ENCODE results near the gene FES.
"Not testable (repeated sequence)": the region's sequence is repeated elsewhere in the genome, so short reads cannot be mapped to it uniquely, and the experiment has no call there.

The FES gene

DNA sequence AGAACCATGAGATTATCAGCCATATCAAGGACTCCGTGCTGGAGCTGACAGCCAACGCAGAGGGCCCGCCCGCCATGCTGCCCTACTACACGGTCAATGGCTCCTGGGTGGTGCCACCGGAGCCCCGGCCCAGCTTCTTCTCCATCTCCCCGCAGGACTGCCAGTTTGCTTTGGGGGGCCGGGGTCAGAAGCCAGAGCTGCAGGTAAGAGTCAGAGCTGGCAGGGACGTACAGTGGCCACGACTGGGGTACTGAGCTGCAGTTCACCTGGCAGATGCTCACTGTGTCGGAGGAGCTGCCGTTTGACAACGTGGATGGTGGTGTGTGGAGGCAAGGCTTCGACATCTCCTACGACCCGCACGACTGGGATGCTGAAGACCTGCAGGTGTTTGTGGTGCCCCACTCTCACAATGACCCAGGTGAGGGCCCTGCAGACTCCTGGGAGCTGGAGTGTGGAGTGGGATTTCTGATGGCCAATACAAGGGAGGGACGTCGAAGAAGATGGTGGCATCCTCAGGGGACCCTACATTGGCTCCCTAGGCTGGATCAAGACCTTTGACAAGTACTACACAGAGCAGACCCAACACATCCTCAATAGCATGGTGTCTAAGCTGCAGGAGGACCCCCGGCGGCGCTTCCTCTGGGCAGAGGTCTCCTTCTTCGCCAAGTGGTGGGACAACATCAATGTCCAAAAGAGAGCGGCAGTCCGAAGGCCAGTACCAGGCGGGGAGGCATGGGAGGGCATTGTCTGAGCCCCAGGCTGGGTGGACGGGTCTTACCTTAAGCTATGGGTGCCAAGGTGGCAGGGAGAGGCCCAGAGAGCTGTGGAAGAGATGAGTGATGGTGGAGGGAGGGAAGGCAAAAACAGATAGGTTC lies 21.2 kb downstream of the FES start:
- no peaks in the 10 kb centered on the region for H3K27me3 Mint-ChIP-seq
- H3K36me3 Mint-ChIP-seq (ENCODE audit: insufficient read depth): peaks cover 23% of the 10 kb centered on the region
- ATAC-seq (replicated peaks; ENCODE audit: extremely low read depth, poor library complexity, severe bottlenecking): no peak
- H3K9me3 Mint-ChIP-seq: no peaks in the 10 kb centered on the region
- peak overlapping the region; percentile 13 for H3K4me3 Mint-ChIP-seq
- DNase-seq (ENCODE audit: low spot score in 2 of 2): no peak
- peak overlapping the region; percentile 29 for H3K27ac Mint-ChIP-seq (ENCODE audit: low read depth)
- H3K4me1 Mint-ChIP-seq: peaks cover 24% of the 10 kb centered on the region

DNA sequence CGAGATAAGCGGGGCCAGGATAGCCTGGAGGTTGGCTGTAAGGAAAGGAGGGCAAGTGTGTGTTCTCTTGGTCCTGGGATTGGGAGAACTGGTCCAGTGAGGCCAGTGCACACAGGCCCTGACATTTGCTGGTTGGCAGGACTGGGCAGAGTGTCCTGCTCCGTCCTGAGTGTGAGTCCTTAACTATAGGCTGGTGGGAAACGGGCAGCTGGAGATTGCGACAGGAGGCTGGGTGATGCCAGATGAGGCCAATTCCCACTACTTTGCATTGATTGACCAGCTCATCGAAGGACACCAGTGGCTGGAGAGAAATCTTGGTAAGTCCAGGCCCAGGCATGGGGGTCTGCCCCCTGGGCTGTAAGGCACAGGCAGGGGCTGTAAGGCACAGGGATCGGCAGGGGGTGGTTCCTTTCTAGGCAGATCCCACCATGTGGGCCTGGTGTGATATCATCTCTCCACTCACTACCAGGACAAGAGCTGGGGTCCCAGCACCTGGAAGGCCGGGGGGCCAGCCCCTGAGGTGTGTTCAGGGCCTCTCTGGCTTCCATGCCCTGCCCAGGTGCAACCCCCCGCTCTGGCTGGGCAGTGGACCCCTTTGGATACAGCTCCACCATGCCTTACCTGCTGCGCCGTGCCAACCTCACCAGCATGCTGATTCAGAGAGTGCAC lies 22.0 kb downstream of the FES start:
- no peaks in the 10 kb centered on the region for H3K27me3 Mint-ChIP-seq
- H3K9me3 Mint-ChIP-seq: no peaks in the 10 kb centered on the region
- DNase-seq (ENCODE audit: low spot score in 2 of 2) (no peak), ATAC-seq (replicated peaks; ENCODE audit: extremely low read depth, poor library complexity, severe bottlenecking) (no peak)
- peaks cover 21% of the 10 kb centered on the region for H3K4me1 Mint-ChIP-seq
- H3K36me3 Mint-ChIP-seq (ENCODE audit: insufficient read depth): peaks cover 26% of the 10 kb centered on the region
- peak overlapping the region; percentile 29 for H3K27ac Mint-ChIP-seq (ENCODE audit: low read depth)
- H3K4me3 Mint-ChIP-seq: no peak overlapping the region

DNA sequence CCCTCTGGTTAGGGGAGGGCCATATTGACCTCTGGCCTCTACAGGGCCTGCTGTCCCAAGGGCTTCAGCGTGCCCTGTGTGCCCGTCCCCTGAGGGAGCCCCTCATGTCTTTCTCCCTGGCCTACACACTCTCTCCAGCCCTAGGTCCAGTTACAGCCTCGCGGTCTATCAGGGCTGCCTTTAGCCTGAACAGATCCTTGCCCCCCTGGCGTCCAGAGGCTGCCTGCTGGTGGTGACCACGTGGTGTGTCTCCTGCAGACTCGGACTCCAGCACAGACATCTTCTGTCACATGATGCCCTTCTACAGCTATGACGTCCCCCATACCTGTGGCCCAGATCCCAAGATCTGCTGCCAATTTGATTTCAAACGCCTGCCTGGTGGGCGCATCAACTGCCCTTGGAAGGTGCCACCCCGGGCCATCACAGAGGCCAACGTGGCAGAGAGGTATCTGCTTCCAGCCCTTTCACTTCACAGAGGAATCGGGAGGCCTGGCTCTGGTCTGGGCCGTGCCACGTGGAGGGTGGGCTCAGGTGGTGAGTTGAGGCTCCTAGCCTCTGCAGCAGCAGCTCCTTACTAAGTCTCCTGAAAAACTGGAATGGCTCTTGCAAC lies 22.9 kb downstream of the FES start:
- no peak for ATAC-seq (replicated peaks; ENCODE audit: extremely low read depth, poor library complexity, severe bottlenecking)
- H3K4me3 Mint-ChIP-seq: no peak overlapping the region
- no peak for DNase-seq (ENCODE audit: low spot score in 2 of 2)
- no peaks in the 10 kb centered on the region for H3K9me3 Mint-ChIP-seq
- peaks cover 15% of the 10 kb centered on the region for H3K4me1 Mint-ChIP-seq
- H3K27ac Mint-ChIP-seq (ENCODE audit: low read depth): peak overlapping the region; percentile 75
- peaks cover 31% of the 10 kb centered on the region for H3K36me3 Mint-ChIP-seq (ENCODE audit: insufficient read depth)
- H3K27me3 Mint-ChIP-seq: no peaks in the 10 kb centered on the region

DNA sequence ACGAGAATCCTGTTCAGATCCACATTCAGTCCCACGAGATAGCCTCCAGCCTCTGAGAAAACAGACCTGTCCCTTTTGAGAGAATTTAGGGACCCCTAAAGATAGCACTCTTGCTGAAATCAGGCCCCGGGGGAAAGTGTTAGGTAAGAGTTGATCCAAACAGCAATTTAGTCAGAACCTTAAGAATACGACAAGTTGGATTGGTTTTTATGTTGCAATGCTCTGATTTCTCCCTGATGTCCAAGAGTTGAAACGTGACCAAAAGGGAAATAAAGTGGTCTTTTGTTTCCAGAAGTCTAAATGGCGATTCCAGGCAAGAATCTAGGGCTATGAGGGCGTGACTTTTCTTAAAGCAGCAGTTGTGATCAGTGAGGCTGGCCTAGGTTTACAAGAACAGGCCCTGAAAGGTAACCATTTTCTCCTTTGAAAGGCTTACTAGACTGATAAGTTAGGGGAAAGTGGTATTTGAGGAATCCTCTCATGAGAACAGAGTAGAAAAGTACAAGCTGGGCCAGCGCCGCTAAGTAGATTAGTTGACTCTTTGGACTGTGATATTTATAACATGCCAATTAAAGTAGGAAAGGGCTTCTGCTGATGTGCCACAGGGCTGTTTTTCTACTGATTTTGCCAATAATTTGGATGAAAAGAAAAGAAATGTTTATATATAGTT lies 23.7 kb downstream of the FES start:
- peaks cover 15% of the 10 kb centered on the region for H3K4me1 Mint-ChIP-seq
- no peaks in the 10 kb centered on the region for H3K9me3 Mint-ChIP-seq
- no peak overlapping the region for H3K4me3 Mint-ChIP-seq
- no peak for DNase-seq (ENCODE audit: low spot score in 2 of 2)
- ATAC-seq (replicated peaks; ENCODE audit: extremely low read depth, poor library complexity, severe bottlenecking): no peak
- H3K27ac Mint-ChIP-seq (ENCODE audit: low read depth): no peak overlapping the region
- peaks cover 33% of the 10 kb centered on the region for H3K36me3 Mint-ChIP-seq (ENCODE audit: insufficient read depth)
- H3K27me3 Mint-ChIP-seq: no peaks in the 10 kb centered on the region

DNA sequence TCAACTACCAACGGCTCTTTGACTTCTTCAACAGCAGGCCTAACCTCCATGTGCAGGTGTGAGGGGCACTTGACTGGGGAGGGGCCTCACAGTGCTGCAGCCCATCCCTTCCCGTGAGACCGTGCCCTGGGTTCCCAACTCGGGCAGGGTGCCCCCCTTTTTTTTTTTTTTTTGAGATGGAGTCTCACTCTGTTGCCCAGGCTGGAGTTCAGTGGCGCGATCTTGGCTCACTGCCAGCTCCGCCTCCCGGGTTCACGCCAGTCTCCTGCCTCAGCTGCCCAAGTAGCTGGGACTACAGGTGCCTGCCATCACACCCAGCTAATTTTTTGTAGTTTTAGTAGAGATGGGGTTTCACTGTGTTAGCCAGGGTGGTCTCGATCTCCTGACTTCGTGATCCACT lies 25.1 kb downstream of the FES start:
- peaks cover 40% of the 10 kb centered on the region for H3K36me3 Mint-ChIP-seq (ENCODE audit: insufficient read depth)
- DNase-seq (ENCODE audit: low spot score in 2 of 2); H3K4me1 Mint-ChIP-seq; H3K27me3 Mint-ChIP-seq; H3K27ac Mint-ChIP-seq (ENCODE audit: low read depth); H3K9me3 Mint-ChIP-seq; H3K4me3 Mint-ChIP-seq; ATAC-seq (replicated peaks; ENCODE audit: extremely low read depth, poor library complexity, severe bottlenecking): not testable (repeated sequence)

DNA sequence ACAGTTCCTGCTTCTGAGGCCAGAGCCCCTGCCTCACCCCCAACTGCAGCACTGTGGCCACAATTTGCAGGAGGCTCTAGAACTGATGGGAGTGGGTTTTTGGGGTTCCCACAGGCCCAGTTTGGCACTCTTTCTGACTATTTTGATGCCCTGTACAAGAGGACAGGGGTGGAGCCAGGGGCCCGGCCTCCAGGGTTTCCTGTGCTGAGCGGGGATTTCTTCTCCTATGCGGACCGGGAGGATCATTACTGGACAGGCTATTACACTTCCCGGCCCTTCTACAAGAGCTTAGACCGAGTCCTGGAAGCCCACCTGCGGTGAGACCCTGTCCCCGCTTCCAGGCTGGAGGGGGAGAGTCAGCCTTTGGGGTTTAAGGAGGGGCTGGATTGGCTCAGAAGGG lies 25.7 kb downstream of the FES start:
- no peak overlapping the region for H3K4me3 Mint-ChIP-seq
- H3K4me1 Mint-ChIP-seq: peaks cover 8% of the 10 kb centered on the region
- no peaks in the 10 kb centered on the region for H3K27me3 Mint-ChIP-seq
- DNase-seq (ENCODE audit: low spot score in 2 of 2): no peak
- no peak overlapping the region for H3K27ac Mint-ChIP-seq (ENCODE audit: low read depth)
- ATAC-seq (replicated peaks; ENCODE audit: extremely low read depth, poor library complexity, severe bottlenecking): no peak
- no peaks in the 10 kb centered on the region for H3K9me3 Mint-ChIP-seq
- H3K36me3 Mint-ChIP-seq (ENCODE audit: insufficient read depth): peaks cover 43% of the 10 kb centered on the region

DNA sequence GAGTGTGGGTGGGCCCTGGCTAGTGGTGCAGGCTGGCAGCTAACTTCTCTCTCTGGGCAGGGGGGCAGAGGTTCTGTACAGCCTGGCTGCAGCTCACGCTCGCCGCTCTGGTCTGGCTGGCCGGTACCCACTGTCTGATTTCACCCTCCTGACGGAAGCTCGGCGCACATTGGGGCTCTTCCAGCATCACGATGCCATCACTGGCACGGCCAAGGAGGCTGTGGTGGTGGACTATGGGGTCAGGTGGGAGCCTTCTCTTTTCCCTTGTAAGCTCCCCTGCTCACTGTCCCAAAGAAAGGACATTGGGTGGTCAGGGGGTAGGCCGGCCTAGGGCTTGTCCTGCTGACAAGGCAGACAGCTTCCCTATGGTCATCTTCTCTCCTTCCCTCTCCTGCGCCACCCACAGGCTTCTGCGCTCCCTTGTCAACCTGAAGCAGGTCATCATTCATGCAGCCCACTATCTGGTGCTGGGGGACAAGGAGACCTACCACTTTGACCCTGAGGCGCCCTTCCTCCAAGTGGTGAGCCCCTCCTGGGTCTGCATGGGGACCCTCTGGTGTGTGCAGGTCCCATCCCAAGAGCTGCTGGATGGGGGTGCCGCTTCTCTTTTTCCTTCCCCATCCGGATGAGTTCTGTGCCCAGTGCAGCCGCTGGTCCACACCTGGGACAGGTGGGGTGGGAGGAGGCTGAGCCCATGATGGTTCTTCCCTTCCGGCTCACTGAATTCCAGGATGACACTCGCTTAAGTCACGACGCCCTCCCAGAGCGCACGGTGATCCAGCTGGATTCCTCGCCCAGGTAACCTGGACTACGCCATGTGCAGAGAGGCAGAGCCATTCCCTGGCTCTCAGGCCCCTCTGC lies 26.4 kb downstream of the FES start:
- Mint-ChIP-seq H3K27ac (ENCODE audit: low read depth) (no peak overlapping the region), H3K9me3 (no peaks in the 10 kb centered on the region), H3K4me1 (peaks cover 3% of the 10 kb centered on the region), H3K27me3 (no peaks in the 10 kb centered on the region), H3K36me3 (ENCODE audit: insufficient read depth) (peaks cover 46% of the 10 kb centered on the region), H3K4me3 (no peak overlapping the region)
- no peak for DNase-seq (ENCODE audit: low spot score in 2 of 2)
- no peak for ATAC-seq (replicated peaks; ENCODE audit: extremely low read depth, poor library complexity, severe bottlenecking)

DNA sequence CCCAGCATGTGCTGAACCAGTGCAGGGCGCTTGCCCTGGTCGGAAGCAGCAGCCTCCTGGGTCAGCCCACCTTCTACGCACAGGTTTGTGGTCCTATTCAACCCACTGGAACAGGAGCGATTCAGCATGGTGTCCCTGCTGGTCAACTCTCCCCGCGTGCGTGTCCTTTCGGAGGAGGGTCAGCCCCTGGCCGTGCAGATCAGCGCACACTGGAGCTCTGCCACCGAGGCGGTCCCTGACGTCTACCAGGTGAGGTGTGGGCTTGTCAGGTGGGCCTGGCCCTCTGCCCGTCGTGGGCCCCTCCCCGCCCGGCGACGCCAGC lies 27.0 kb downstream of the FES start:
- no peaks in the 10 kb centered on the region for H3K9me3 Mint-ChIP-seq
- no peaks in the 10 kb centered on the region for H3K4me1 Mint-ChIP-seq
- ATAC-seq (replicated peaks; ENCODE audit: extremely low read depth, poor library complexity, severe bottlenecking): no peak
- H3K36me3 Mint-ChIP-seq (ENCODE audit: insufficient read depth): peaks cover 48% of the 10 kb centered on the region
- H3K27ac Mint-ChIP-seq (ENCODE audit: low read depth): no peak overlapping the region
- no peak for DNase-seq (ENCODE audit: low spot score in 2 of 2)
- H3K27me3 Mint-ChIP-seq: no peaks in the 10 kb centered on the region
- H3K4me3 Mint-ChIP-seq: no peak overlapping the region

DNA sequence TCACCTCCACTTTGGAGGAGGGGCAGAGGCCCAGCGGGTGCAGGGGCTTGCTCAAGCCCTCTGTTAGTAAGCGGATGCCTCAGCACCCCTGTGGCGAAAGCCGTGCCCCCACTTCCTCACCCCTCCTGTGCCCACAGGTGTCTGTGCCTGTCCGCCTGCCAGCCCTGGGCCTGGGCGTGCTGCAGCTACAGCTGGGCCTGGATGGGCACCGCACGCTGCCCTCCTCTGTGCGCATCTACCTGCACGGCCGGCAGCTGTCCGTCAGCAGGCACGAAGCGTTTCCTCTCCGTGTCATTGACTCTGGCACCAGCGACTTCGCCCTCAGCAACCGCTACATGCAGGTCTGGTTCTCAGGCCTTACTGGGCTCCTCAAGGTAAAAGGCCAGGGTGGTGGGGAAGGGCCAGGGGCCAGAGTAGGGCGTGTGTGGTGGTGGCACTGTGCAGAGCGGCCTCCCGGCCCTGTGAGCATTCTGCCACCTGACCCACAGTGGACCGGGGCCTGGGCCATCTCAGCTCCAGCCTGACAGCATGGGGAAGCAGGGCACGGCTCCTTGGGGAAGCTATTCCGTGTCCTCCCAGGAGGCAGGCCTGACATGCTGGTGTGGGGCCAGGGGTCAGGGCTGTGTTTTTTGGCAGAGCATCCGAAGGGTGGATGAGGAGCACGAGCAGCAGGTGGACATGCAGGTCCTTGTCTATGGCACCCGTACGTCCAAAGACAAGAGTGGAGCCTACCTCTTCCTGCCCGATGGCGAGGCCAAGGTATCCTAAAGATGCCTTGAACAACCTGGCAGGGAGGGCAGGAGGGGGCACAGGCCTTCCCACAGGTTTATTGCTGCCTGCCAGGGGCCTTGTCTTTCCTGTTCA lies 27.8 kb downstream of the FES start:
- Mint-ChIP-seq H3K4me3 (no peak overlapping the region), H3K36me3 (ENCODE audit: insufficient read depth) (peaks cover 47% of the 10 kb centered on the region), H3K27me3 (no peaks in the 10 kb centered on the region), H3K9me3 (no peaks in the 10 kb centered on the region), H3K27ac (ENCODE audit: low read depth) (no peak overlapping the region), H3K4me1 (peaks cover under 1% of the 10 kb centered on the region)
- ATAC-seq (replicated peaks; ENCODE audit: extremely low read depth, poor library complexity, severe bottlenecking) (no peak), DNase-seq (ENCODE audit: low spot score in 2 of 2) (no peak)

DNA sequence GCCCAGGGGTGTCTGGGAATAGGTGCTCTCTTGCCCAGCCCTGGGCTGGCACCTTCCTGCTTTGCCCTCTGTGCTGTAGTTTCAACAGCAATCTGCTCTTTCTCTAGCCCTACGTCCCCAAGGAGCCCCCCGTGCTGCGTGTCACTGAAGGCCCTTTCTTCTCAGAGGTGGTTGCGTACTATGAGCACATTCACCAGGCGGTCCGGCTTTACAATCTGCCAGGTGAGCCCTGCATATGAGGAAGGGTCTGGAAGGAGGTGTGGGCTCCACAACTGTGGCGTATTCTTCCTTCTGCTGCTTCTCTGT lies 28.4 kb downstream of the FES start:
- peaks cover 4% of the 10 kb centered on the region for H3K4me1 Mint-ChIP-seq

DNA sequence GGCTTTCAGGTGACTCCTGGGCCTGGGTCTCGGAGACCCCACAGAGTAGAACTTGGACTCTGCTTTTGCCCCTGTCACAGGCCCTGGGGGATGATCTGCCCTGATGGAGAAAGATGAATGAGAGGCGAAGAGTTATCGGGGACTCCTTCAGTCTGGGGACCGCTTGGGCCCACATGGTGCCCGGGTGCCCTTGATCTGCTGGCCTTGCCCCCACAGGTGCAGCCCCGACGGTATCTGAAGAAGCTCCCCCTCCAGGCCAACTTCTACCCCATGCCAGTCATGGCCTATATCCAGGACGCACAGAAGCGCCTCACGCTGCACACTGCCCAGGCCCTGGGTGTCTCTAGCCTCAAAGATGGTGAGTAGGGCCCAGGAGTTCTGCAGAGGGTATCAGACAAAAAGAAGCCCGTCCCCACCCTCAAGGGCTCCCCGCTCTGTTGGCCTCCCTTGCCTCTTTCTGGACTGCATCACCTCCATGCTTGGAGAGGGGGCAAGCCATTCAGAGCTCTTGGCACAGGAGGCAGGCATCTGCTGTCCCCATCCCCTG lies 29.2 kb downstream of the FES start:
- peaks cover 48% of the 10 kb centered on the region for H3K36me3 Mint-ChIP-seq (ENCODE audit: insufficient read depth)
- DNase-seq (ENCODE audit: low spot score in 2 of 2): no peak
- H3K27me3 Mint-ChIP-seq: no peaks in the 10 kb centered on the region
- H3K9me3 Mint-ChIP-seq: no peaks in the 10 kb centered on the region
- ATAC-seq (replicated peaks; ENCODE audit: extremely low read depth, poor library complexity, severe bottlenecking): no peak
- H3K4me3 Mint-ChIP-seq: no peak overlapping the region
- H3K27ac Mint-ChIP-seq (ENCODE audit: low read depth): no peak overlapping the region
- H3K4me1 Mint-ChIP-seq: peaks cover 4% of the 10 kb centered on the region

More for the DNA sequence above, 28.4 kb downstream of the FES start:
- no peak overlapping the region for H3K4me3 Mint-ChIP-seq
- H3K36me3 Mint-ChIP-seq (ENCODE audit: insufficient read depth): peaks cover 47% of the 10 kb centered on the region
- H3K9me3 Mint-ChIP-seq: no peaks in the 10 kb centered on the region
- ATAC-seq (replicated peaks; ENCODE audit: extremely low read depth, poor library complexity, severe bottlenecking) (no peak), DNase-seq (ENCODE audit: low spot score in 2 of 2) (no peak)
- H3K27me3 Mint-ChIP-seq: no peaks in the 10 kb centered on the region
- H3K27ac Mint-ChIP-seq (ENCODE audit: low read depth): no peak overlapping the region

Data from central memory CD8-positive, alpha-beta T cell (primary cell).